SK-MEL-5 (cell line): ENCODE data around the gene SHQ1. TPM values are rescaled to one million over a fixed set of nuclear protein-coding genes. Genes with fewer than 3 reads are reported as not detected.

Experiments
- DNase-seq: peaks from one replicate; pipeline ENCODE4 v3.0.0-alpha.2; 2016; ENCODE audit warnings: low read depth, low spot score
- in situ Hi-C: cut with HindIII; loops from 2 replicates; pipeline ENCODE4 v1.10.0; 2016; ENCODE audit warnings: low sequenced_read_pairs, high pct_unique_total_duplicates, low pct_unique_long_range_greater_than_20kb
- total RNA-seq: library from RNA; depleted of rRNA; stranded (reverse); fragments of >200 nt; shearing (Covaris generic); gene quantifications from 2 replicates; pipeline ENCODE4 v1.2.3, GENCODE V29; 2014

SHQ1 gene
- total RNA-seq, 1 experiment from 2014 or later = 25.9 TPM

DNA sequence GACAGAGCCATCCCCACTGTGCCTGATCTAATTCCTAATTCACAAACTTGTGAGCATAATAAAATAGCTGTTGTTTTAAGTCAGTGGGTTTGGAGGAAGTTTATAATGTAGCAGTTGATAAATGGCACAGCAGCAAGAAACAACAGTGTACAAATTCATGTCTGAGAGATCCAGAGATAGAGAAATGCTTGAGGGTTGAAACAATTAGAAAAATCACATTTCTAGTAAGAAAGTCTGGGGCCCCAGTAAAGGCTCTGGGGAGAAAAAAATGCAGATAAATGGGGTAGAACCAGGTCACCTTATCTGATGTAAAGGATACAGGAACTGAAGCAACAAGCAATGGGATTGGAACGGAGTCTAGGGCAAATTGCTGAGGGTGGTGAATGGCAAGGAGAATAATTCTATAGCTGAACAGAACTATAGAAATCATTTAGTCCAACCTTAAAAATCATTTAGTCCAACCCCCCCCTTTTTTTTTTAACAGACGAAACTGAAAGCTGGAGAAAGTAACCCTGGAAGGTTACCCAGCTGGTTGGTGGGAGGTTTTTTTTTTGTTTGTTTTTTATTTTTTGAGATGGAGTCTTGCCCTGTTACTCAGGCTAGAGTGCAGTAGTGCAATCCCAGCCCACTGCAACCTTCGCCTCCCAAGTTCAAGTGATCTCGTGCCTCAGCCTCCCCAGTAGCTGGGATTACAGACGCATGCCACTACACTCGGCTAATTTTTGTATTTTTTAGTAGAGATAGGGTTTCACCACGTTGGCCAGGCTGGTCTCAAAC, 14.3 kb upstream of the SHQ1 start:
- in situ Hi-C loops = no loop called here
- no peak for DNase-seq

DNA sequence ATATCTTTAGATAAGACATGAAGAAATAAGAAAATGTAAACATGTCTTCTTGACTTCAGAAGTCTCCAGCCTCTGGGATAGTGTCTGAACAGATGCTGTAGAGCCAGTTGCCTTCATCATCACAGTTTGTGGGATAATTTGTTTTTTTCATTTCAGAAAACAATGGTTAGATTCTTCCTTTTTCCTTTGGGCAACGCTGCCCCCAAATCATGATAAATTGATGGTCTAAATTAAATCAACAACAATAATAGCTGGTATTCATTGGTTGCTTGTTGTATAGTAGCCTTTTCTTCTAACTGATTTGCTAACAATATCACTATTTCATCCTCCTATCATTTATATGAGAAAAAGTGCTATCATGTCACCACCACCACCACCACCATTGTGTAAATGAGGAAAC, 12.6 kb upstream of the SHQ1 start:
- in situ Hi-C loops = no loop called here
- DNase-seq = peak; percentile 32

DNA sequence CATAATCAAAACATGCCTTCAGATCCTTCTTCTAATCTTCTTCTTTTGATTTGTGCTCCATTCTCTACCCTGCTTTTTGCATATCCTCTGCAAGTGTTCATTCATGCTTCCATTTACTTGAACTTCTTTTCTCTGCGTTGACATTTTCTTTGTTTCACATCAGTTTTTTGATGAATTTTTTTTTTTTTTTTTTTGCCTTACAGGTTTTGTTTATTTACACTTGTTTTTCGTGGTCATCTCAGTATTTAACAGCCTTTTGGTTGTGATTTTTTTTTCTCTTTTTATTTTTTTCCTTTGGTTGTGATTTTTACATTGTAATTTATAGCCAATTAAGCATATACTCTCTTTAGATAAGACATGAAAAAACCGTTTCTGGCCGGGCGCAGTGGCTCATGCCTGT, 11.8 kb upstream of the SHQ1 start:
- in situ Hi-C loops = no loop called here
- no peak for DNase-seq

DNA sequence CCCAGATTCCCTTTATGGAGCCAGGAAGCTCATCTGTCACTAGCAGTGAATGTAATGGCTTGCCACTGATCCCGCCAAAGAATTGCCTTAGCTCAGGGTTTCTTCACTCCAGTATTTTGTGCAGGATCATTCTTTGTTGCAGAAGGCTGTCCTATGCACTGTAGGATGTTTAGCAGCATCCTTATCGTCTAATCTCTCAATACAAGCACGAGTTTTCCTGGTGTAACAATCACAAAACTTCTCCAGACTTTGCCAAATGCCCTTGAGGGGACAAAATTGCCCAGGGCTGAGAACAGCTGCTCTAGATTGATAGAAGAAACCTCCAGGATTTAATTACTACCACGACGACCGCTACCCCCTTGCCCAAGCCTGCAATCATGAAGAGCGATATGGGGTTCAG, 6.8 kb upstream of the SHQ1 start:
- no peak for DNase-seq
- in situ Hi-C loops = no loop called here

DNA sequence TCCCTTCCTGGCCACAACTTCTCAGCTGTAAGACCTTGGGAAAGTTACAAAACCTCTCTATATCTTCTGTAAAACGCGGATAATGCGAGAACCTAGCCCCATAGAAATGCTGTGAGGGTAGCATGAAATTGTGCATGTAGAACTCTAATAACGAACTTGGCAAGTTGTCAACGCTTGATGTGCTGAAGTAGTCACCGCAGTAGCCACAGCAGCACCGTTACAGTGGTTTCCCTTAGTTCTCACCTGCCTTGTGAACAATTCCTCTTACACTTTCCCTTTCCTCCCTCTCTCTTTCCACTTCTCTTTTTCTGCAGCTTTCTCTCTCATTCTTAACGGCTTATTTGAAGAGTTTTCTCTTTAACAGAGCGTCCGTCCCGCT, 447 bp upstream of the SHQ1 start:
- in situ Hi-C loops = no loop called here
- DNase-seq = no peak

DNA sequence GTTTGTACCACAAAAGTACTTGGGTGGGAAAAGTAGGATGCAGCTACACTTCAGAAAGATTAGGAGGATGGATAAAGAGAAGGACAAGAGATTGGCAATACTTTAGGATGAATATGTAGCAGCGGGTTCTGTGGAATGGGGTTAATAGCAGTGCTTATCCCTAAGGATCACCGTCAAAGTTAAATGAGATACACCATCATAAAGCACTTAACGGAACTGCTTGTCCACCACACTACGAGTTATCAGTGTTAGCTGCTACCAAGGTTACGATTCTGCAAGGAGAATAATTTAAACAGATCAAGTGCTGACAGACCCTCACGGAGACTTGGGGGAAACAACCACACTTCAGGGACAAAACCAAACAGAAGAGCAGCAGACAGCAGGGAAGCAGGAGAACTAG, 963 bp downstream of the SHQ1 start:
- in situ Hi-C loops = no loop called here
- no peak for DNase-seq

DNA sequence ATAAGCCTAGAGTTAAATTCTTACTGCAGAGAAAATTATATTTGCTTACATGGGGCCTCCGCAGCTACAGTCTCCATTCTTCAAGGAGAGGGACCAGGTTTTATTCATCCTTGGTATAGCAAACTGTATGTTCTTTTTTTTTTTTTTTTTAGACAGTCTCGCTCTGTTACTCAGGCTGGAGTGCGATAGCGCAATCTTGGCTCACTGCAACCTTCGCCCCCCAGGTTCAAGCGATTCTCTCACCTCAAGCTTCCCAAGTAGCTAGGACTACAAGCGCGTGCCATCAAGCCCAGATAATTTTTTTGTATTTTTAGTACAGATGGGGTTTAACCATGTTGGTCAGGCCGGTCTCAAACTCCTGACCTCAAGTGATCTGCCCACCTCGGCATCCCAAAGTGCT, 2.1 kb downstream of the SHQ1 start:
- no peak for DNase-seq
- in situ Hi-C loops = no loop called here

DNA sequence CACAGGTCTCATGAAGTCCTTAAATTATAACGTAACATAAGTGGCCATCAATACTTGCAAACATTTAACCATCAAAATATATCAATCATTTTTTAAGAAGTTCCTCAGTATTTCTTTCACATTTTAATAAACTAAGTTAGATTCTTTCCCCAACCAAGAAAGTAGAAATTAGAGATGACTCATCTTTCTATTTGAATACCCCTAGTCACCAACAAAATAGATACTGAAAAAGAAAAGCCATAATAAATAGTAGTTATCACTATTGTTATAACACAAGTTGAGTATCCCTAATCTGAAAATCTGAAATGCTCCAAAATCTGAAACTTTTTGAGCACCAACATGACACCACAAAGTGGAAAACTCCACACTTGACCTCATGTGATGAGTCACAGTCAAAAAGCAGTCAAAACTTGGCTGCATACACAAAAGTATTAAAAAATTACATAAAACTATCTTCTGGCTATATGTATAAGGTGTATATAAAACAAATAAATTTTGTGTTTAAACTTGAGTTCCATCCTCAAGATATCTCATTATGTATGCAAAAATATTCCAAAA, 3.7 kb downstream of the SHQ1 start:
- DNase-seq = no peak
- in situ Hi-C loops = no loop called here

DNA sequence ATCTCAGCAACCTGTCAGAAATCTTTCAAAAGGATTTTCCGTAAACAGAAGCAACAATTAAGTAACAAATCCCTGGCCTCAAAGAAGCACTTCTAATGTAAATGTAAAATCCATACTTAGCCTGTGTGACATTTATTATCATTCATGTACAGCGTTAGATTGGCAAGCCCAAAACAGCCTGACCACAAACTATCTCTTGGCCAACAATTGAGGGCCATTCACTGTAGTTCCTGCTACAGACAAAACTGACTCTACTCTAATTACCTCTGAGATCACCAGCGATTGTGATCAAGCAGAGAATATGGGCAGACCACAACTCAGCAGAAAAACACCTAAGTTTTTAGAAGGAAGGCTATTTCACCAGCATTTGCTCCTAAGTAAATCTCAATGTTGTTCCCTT, 9.2 kb downstream of the SHQ1 start:
- in situ Hi-C loops = no loop called here
- no peak for DNase-seq

DNA sequence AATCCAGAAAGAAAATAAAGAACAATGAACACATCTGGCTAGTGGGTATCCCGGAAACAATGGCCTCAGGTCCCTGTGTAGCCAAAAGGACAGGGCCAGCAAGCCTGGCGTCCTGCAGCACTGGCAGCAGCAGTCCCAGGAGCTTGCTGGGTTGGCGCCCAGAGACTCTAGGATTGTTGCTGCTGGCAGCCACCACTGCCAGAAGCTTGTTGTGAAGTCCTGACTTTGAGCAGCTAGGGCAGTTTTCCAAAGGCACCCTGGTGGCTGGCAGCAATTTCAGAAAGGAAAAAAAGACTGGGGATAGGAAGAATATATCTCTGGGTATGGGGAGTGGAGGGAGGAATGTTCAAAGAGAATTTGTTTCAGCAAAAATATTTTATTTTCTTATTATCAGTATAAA, 11.3 kb downstream of the SHQ1 start:
- in situ Hi-C loops = no loop called here

DNA sequence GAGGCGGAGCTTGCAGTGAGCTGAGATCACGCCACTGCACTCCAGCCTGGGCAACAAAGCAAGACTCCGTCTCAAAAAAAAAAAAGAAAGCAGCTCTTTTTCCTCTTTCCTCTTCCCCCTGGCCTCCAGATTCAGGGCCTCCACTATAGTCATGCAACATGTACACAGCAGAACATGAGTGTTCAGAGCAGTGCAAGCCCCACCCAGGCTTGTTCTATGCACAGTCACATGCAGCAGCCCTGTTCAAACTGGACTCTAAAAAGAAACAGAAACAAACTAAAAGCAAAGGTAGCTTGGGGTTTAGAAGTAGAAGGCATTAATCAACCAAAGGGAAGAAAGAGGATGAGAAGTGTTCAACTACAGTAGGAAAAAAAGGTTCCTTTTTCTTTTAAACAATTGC, 11.8 kb downstream of the SHQ1 start:
- in situ Hi-C loops = no loop called here
- no peak for DNase-seq

More for the DNA sequence above, 11.3 kb downstream of the SHQ1 start:
- DNase-seq = no peak

DNA sequence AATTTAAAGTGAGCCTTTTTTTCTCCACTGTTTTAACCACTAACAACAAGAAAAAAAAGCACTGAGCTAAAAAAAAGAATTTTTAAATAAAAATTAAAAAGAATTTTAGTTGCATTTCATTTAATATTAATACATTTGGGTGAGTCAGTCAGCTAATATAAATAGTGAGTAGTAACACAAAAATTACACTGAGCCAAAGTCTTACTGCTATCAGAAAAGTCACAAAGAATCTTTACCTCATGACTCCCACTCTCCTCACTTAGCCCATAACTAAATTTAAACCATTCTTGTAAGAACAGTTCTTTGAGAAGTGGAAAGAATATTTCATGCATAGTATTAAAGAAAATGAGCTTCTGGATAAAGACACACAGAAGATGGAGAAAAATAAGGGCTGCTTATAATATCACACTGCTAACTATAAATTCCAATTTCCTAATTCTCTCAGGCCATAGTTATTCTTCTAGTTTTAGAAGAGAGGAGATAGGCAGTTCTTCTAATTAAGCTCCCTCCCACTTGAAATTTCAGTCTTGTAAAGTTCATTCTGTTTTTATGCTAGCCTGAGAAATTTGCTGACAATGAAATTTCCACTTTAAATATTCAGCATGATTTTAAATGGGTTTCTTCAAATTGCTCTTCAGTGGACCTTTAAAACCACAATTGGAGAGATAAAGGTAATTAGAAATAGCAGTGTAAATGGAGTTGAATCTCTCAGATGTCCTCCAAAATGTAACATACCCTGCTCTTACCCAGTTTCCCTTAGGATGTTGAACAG, 17.6 kb downstream of the SHQ1 start:
- no peak for DNase-seq
- in situ Hi-C loops = no loop called here

DNA sequence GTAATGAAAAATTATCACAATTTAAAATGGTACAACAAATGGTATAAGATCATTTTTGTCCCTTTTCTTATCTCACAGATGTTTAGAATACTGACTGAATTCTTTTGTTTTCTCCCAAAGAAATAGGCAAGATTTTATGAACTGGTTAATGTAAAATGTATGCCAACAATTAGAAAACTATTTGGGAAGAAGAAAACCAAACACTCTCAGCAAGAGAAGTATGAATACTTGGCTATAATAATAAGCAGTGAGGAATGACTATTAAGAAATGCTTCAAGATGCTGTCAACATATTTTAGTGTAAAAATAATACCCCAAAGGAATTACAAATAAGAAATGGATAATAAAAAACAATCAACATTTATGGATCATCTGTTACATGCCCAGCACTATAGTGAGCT, 18.5 kb downstream of the SHQ1 start:
- in situ Hi-C loops = no loop called here

DNA sequence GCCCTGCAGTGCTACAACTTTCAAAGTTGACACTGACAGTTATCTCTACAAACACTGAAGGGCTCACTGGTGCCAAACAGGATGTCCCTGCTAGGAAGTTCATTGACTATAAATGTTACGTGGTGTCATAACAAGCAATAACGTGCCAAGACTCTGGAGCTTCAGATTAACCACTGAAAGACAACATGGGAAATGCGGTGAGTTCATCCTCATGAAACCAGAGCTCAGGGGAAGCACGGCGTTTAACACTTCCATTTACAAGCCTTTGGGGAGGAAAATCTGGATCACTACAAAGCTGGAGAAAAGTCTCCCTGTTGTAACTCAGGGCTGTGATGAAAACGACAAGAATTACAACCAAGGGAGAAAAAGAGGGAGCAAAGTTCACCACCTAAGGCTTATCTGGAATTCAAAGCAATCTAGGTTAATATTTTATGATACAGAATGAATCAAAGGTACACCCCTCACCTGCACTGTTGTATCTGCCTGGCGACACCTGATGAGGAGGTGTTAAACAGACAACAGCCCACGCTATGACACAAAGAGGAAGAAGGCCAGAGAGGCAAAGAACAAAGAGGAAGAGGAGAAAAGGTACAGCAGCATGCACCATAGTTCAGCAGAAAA, 27.0 kb downstream of the SHQ1 start:
- in situ Hi-C loops = no loop called here
- DNase-seq = no peak

More for the DNA sequence above, 18.5 kb downstream of the SHQ1 start:
- DNase-seq = no peak

DNA sequence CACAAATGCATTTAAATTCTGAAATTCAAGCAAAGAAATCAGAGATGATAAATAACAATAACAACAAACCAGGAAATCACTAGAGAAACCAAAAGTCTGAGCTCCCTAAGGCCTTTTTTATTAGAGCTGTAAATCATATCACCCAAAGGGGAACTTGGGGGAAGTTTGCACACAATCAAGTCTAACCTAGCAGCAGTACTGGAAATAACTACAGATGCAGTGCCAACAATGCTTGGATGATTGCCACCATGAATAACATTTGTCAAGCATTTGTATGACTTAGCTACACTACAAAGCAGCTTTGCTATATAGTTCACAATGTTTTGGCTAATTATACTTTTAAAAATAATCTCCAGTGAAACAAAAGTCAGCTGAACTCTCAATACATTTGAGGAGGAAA, 27.8 kb downstream of the SHQ1 start:
- in situ Hi-C loops = no loop called here
- DNase-seq = no peak

DNA sequence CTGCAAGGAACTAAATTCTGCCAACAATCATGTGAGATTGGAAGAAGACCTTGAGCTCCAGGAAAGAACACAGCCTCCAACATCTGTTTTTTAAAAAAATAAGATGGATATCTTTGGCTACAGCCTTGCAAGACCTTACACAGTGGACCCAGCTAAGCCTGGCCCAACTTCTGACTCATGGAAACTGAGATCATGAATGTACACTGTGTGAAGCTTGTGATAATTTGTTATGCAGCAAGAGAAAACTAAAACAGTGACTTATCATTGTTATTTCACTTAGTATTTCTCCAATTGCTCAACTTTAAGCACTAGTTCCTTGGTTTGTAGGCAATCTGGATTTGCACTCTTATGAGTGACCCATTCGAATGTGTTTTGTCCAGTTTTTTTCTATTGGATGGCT, 29.3 kb downstream of the SHQ1 start:
- in situ Hi-C loops = no loop called here
- DNase-seq = no peak

DNA sequence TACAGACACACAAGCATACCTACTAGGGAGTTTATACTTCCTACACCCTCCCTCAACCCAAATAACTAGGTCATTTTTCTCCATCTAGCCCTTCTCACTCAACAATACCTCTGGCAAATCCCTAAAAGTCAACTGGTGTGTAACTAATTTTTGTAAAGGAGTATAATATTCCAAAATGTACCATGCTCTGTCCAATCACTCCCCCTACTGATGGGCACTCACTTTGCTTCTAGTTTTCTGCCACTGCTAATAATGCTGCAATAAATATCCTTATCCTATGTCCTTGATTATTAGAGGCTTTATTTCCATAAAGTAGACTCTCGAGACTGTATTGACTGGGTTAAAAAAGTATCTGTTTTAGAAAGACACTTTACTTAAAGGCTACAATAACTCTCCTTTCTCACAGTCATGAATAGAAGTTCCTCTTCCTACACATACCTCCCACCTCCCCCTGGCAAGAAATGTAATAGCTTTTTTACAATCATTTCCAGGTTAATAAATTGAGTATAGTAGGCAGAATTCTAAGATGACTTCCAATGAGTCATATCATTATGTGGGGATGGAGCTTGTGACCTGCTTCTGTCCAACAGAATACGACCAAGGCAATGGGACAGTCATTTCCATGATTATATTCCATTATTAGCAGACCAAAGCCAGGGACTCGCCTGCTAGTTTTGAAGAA, 30.0 kb downstream of the SHQ1 start:
- in situ Hi-C loops = no loop called here
- DNase-seq = peak; percentile 49

DNA sequence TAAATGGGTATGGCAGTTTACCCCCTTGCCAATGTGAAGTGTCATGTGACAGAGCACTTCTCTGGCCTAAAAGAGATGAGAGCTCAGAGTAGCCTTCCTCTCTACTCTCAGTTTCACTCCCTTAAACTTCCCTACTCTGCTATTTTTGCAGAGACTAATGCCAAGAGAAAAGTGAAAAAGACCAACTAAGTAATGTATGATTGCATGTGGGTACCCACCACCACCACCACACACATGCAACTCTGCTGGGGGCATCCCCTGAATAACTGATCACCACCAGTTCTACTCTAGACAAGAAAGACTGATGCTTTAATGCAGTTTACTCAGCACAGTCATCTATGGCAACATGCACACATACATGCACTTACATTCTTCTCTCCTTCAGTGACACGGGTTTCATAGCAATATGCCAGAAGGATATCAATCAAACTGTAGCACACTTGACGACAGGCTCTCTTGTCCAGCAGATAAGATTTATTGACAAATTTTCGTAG, 31.3 kb downstream of the SHQ1 start:
- DNase-seq = no peak
- in situ Hi-C loops = no loop called here
